Mesenchymal stem cell (in vitro differentiated cells and primary cell): ENCODE measurements around the gene DCTN2.

Source experiments
- DNase-seq: peaks from one replicate; pipeline ENCODE4 v3.0.0-alpha.2; 2013
- H2AFZ ChIP-seq: one replicate; pipeline ENCODE4 v1.6.1; 2013; ENCODE audit warnings: low read depth, mild to moderate bottlenecking, control low read depth, inconsistent platforms, low read length, moderate library complexity
- H2AK5ac ChIP-seq: 2 replicates; pipeline ENCODE4 v1.6.1; 2013; ENCODE audit warnings: low read length, moderate library complexity, mild to moderate bottlenecking, inconsistent platforms; ENCODE audit not compliant: severe bottlenecking
- H2BK120ac ChIP-seq: one replicate; pipeline ENCODE4 v1.6.1; 2013; ENCODE audit warnings: low read depth, mild to moderate bottlenecking, inconsistent platforms, low read length, moderate library complexity
- H2BK12ac ChIP-seq, 2 experiments: one replicate each; pipeline ENCODE4 v1.6.1; 2013; ENCODE audit warnings: inconsistent platforms in 2 of 2, low read length in 2 of 2, mild to moderate bottlenecking in 2 of 2, moderate library complexity in 2 of 2, control low read depth in 1 of 2
- H2BK15ac ChIP-seq: one replicate; pipeline ENCODE4 v1.6.1; 2013; ENCODE audit warnings: mild to moderate bottlenecking, low read depth, inconsistent platforms; ENCODE audit not compliant: poor library complexity, severe bottlenecking
- H2BK5ac ChIP-seq: 2 replicates; pipeline ENCODE4 v1.6.1; 2013; ENCODE audit warnings: low read depth, mild to moderate bottlenecking, low read length, control low read depth, inconsistent platforms; ENCODE audit not compliant: poor library complexity, severe bottlenecking
- H3K14ac ChIP-seq, 2 experiments: one replicate each; pipeline ENCODE4 v1.6.1; 2013; ENCODE audit warnings: inconsistent platforms in 2 of 2, low read length in 2 of 2, control low read depth in 1 of 2, mild to moderate bottlenecking in 1 of 2, moderate library complexity in 1 of 2
- H3K18ac ChIP-seq, 2 experiments: one replicate each; pipeline ENCODE4 v1.6.1; 2013; ENCODE audit warnings: inconsistent platforms in 2 of 2, low read length in 2 of 2, control low read depth in 1 of 2, low read depth in 1 of 2, mild to moderate bottlenecking in 1 of 2
- H3K23ac ChIP-seq, 2 experiments: one replicate each; pipeline ENCODE4 v1.6.1; 2013; ENCODE audit warnings: inconsistent platforms in 2 of 2, low read length in 2 of 2, mild to moderate bottlenecking in 2 of 2, moderate library complexity in 2 of 2, control low read depth in 1 of 2
- H3K27ac ChIP-seq: 2 replicates; pipeline ENCODE4 v1.5.1; 2013; ENCODE audit warnings: mild to moderate bottlenecking, moderate library complexity, low read length, control low read depth, inconsistent platforms; ENCODE audit not compliant: poor library complexity, severe bottlenecking
- H3K27me3 ChIP-seq, 2 experiments: 2 replicates each; pipeline versions ENCODE4 v1.6.1 to v1.7.0; 2013; ENCODE audit warnings: low read length in 2 of 2, mild to moderate bottlenecking in 2 of 2, moderate library complexity in 2 of 2, control low read depth in 1 of 2, inconsistent platforms in 1 of 2; ENCODE audit not compliant: control insufficient read depth in 1 of 2, insufficient read depth in 1 of 2
- H3K36me3 ChIP-seq, 2 experiments: 2 replicates each; pipeline versions ENCODE4 v1.6.1 to v1.7.0; 2013; ENCODE audit warnings: low read length in 2 of 2, control low read depth in 1 of 2, inconsistent platforms in 1 of 2, low read depth in 1 of 2, mild to moderate bottlenecking in 1 of 2; ENCODE audit not compliant: insufficient read depth in 2 of 2, control insufficient read depth in 1 of 2
- H3K4ac ChIP-seq, 2 experiments: one replicate each; pipeline ENCODE4 v1.6.1; 2013; ENCODE audit warnings: inconsistent platforms in 2 of 2, low read length in 2 of 2, mild to moderate bottlenecking in 2 of 2, moderate library complexity in 2 of 2, control low read depth in 1 of 2, low read depth in 1 of 2
- H3K4me1 ChIP-seq: 2 replicates; pipeline ENCODE4 v1.6.1; 2013; ENCODE audit warnings: low read depth, low read length, control low read depth; ENCODE audit not compliant: control insufficient read depth, insufficient read depth
- H3K4me2 ChIP-seq: 2 replicates; pipeline ENCODE4 v1.6.1; 2013; ENCODE audit warnings: low read length, mild to moderate bottlenecking, inconsistent platforms; ENCODE audit not compliant: poor library complexity, severe bottlenecking
- H3K4me3 ChIP-seq, 2 experiments: 2 replicates each; pipeline versions ENCODE4 v1.5.1 to v1.7.0; 2013; ENCODE audit warnings: low read length in 2 of 2, mild to moderate bottlenecking in 2 of 2, control low read depth in 1 of 2, low read depth in 1 of 2; ENCODE audit not compliant: insufficient read depth in 1 of 2
- H3K79me1 ChIP-seq: replicated peaks from 2 replicates; pipeline ENCODE4 v1.6.1; 2013; ENCODE audit warnings: mild to moderate bottlenecking, control low read depth, low read length, inconsistent platforms; ENCODE audit not compliant: poor library complexity, severe bottlenecking
- H3K9ac ChIP-seq: 2 replicates; pipeline ENCODE4 v1.7.0; 2013; ENCODE audit warnings: mild to moderate bottlenecking, low read length, moderate library complexity
- H3K9me3 ChIP-seq: 2 replicates; pipeline ENCODE4 v1.7.0; 2013; ENCODE audit warnings: mild to moderate bottlenecking, low read length; ENCODE audit not compliant: control insufficient read depth
- H4K8ac ChIP-seq: one replicate; pipeline ENCODE4 v1.6.1; 2013; ENCODE audit warnings: inconsistent platforms, mild to moderate bottlenecking, low read length, moderate library complexity
- H4K91ac ChIP-seq: one replicate; pipeline ENCODE4 v1.6.1; 2013; ENCODE audit warnings: mild to moderate bottlenecking, low read length, inconsistent platforms
- WGBS: methylation state at CpG from one replicate; pipeline ENCODE4 v1.1.7; 2013; ENCODE audit warnings: mixed read lengths; 5-methylcytosine and 5-hydroxymethylcytosine counted together

Gene DCTN2

DNA sequence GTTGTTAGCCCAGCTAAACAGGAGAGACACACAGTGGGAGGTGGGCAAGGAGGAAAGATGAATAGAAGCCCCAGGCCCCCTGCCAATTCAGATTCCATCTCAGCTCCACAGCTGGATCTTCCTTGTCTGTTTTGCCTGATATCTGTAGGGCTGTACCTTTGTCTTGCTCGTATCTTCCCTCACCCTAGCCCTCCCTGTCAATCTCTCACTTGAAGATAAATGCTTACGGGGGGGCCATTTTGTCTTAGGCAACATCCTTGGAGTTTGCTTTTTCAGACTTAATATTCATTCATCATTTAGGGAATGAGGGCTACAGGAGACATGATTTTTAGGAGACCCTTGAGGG lies 5.3 kb upstream of the DCTN2 start:
- no peak overlapping the region for H4K8ac ChIP-seq
- peaks cover 28 to 44% of the 10 kb centered on the region in 2 experiments for H3K27me3 ChIP-seq
- H2BK5ac ChIP-seq = no peak overlapping the region
- no peak overlapping the region for H2AK5ac ChIP-seq
- no peak overlapping the region for H2AFZ ChIP-seq
- no peak overlapping the region for H3K4ac ChIP-seq
- no peak overlapping the region for H3K27ac ChIP-seq
- H3K23ac ChIP-seq = no peak overlapping the region
- no peak overlapping the region for H3K9ac ChIP-seq
- no peak overlapping the region for H3K14ac ChIP-seq
- H3K36me3 ChIP-seq = no peaks in the 10 kb centered on the region
- no peak overlapping the region for H3K4me2 ChIP-seq
- no peak for DNase-seq
- H3K4me1 ChIP-seq = peaks cover 20% of the 10 kb centered on the region
- no peak overlapping the region for H2BK15ac ChIP-seq
- H2BK12ac ChIP-seq = no peak overlapping the region
- H3K18ac ChIP-seq = no peak overlapping the region
- no peaks in the 10 kb centered on the region for H3K79me1 ChIP-seq
- H3K4me3 ChIP-seq = no peak overlapping the region
- H4K91ac ChIP-seq = no peak overlapping the region
- no peaks in the 10 kb centered on the region for H3K9me3 ChIP-seq
- 60% methylated on average over 1 of the region's 2 CpGs for WGBS
- no peak overlapping the region for H2BK120ac ChIP-seq

DNA sequence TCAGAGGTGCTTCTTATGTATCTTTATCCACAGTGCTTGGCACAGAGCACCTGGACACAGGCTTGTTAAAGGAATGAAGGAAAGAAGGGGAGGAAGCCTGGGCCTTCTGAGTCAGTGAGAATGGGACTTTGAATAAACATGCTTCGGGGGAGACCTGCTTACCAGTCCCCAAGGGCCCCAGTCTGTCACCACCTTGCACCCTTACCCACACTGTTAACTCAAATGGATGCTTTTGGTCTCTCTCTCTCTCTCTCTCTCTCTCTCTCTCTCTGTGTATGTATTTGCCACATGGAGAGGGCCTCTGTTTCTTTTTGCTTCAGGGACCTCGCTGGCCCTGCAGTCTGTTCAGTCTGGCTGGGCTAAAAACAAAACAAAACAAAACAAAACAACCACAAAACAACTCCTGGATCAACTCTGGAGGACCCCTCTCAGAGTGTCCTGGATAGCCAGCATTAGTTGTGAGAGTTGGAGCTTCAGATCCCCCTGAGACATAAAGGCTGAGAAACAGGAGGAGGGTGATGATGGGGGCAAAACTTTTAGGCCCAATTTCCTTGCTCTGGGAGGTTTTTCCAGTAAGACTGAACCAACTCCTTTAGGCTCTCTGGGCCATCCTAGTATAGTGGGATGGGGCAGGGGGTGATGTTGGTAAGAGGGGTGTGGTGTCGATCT lies 4.8 kb upstream of the DCTN2 start:
- no peak overlapping the region for H2BK5ac ChIP-seq
- H3K9me3 ChIP-seq = no peaks in the 10 kb centered on the region
- no peaks in the 10 kb centered on the region for H3K79me1 ChIP-seq
- peaks cover 20% of the 10 kb centered on the region for H3K4me1 ChIP-seq
- no peak overlapping the region for H3K4ac ChIP-seq
- H2AK5ac ChIP-seq = no peak overlapping the region
- H3K27ac ChIP-seq = no peak overlapping the region
- no peak overlapping the region for H2BK12ac ChIP-seq
- H3K23ac ChIP-seq = no peak overlapping the region
- no peak overlapping the region for H2AFZ ChIP-seq
- 70% methylated on average over 2 of the region's 3 CpGs for WGBS
- no peak overlapping the region for H3K4me3 ChIP-seq
- DNase-seq = no peak
- H3K9ac ChIP-seq = no peak overlapping the region
- H3K18ac ChIP-seq = no peak overlapping the region
- H4K91ac ChIP-seq = no peak overlapping the region
- H4K8ac ChIP-seq = no peak overlapping the region
- no peak overlapping the region for H2BK120ac ChIP-seq
- no peak overlapping the region for H3K4me2 ChIP-seq
- no peaks in the 10 kb centered on the region for H3K36me3 ChIP-seq
- H2BK15ac ChIP-seq = no peak overlapping the region
- no peak overlapping the region for H3K14ac ChIP-seq
- peaks cover 28 to 44% of the 10 kb centered on the region in 2 experiments for H3K27me3 ChIP-seq

DNA sequence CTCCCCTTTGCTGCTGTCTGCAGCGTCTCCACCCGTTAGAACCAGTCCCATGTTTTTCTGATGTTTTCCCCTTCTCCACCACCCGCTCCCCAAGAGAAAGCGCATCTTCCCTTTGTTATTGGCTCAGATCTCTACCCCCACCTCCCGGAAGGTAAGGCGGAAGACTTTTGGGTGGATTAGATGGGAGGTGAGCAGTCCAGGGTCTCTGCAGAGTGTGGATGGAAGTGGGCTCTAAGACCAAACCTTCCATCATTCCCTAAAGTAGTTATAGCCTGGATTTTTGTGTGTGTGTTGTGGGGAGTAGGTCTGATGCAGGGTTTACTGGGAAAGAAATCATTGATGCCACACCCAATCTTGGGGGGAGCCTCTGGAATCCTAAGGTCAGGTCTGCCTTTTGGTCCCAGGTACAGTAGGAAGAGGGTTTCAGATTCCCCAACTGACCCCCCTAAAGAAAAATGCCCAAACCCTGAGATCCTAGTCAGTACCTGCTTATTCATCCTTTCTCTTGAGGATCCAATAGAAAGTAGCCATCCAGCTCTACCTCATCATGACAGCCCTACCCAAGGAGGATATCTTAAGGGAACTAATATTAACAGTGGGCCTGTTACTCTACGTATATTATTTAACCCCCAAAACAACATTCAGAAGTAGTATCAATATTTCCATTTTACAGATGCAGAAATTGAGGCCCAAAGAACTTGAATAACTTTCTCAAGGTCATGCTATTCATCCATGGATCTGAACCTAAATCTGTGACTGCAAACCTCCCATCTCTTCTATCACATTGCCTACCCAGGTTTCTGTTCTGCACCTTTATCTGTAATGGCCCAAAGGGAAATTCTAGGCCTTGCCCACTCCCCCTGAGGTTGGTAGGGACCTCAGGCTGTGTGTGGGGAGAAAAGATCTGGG lies 3.9 kb upstream of the DCTN2 start:
- H2AFZ ChIP-seq = no peak overlapping the region
- no peaks in the 10 kb centered on the region for H3K9me3 ChIP-seq
- no peak overlapping the region for H2AK5ac ChIP-seq
- H3K79me1 ChIP-seq = peaks cover 4% of the 10 kb centered on the region
- no peak overlapping the region for H2BK12ac ChIP-seq
- H3K4me2 ChIP-seq = no peak overlapping the region
- no peak overlapping the region for H3K18ac ChIP-seq
- no peak overlapping the region for H3K4me3 ChIP-seq
- H3K36me3 ChIP-seq = peaks cover 0 to under 1% of the 10 kb centered on the region in 2 experiments
- H4K91ac ChIP-seq = no peak overlapping the region
- H3K27me3 ChIP-seq = peaks cover 28 to 44% of the 10 kb centered on the region in 2 experiments
- H3K14ac ChIP-seq = no peak overlapping the region
- WGBS = 97% methylated on average over 1 of the region's 7 CpGs
- no peak overlapping the region for H3K9ac ChIP-seq
- H2BK120ac ChIP-seq = no peak overlapping the region
- H2BK5ac ChIP-seq = no peak overlapping the region
- no peak overlapping the region for H3K27ac ChIP-seq
- H3K23ac ChIP-seq = no peak overlapping the region
- no peak overlapping the region for H3K4ac ChIP-seq
- H2BK15ac ChIP-seq = no peak overlapping the region
- H4K8ac ChIP-seq = no peak overlapping the region
- no peak for DNase-seq
- peaks cover 24% of the 10 kb centered on the region for H3K4me1 ChIP-seq

DNA sequence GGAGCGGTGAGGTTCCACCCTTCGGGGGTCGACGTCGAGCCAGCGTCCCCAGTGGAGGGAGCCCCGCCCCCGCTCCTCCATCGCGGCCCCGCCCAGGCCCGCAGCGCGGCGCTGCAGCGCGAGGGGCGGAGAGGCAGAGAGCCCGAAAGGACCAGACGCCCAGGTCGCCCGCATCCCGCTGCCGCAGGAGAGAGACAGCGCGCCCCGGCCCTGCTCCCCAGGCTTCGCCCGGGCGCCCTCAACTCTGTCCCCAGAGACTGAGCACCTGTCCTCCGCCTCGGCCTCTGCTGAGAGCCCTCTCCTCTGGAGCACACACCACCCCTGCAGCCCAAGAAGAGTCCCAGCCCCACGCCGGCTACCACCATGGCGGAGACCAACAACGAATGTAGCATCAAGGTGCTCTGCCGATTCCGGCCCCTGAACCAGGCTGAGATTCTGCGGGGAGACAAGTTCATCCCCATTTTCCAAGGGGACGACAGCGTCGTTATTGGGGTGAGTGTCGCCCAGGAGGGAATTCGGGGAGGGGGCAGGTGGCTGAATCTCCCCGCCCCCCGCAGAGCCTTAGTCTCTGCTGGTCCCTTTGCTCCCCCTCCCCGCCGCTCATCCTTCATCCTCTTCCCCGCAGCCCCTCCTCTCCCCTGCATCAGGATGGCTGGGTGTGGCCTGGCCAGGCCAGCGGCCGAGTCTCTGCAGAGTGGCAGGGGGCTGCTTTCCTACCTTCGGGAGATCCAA lies 3.1 kb upstream of the DCTN2 start, which contains the start of gene KIF5A:
TSS of gene KIF5A (plus strand) at position 136 of the 732 bp plus-strand sequence. CDS start at position 364, 228 bp downstream.
- peaks cover 28 to 44% of the 10 kb centered on the region in 2 experiments for H3K27me3 ChIP-seq
- no peak within 1 kb of the TSS for H3K18ac ChIP-seq
- WGBS = 2% methylated on average over 48 of the region's 52 CpGs
- peak within 1 kb of the TSS in 1 of 2 experiments; percentile 63 for H3K23ac ChIP-seq
- no peak within 1 kb of the TSS for H4K91ac ChIP-seq
- DNase-seq = no peak
- no peak within 1 kb of the TSS for H4K8ac ChIP-seq
- H3K36me3 ChIP-seq = peaks cover 0 to 9% of the 10 kb centered on the region in 2 experiments
- H3K9me3 ChIP-seq = no peaks in the 10 kb centered on the region
- H2AK5ac ChIP-seq = no peak within 1 kb of the TSS
- no peak within 1 kb of the TSS for H2BK15ac ChIP-seq
- peaks cover 6% of the 10 kb centered on the region for H3K79me1 ChIP-seq
- H3K4me1 ChIP-seq = peaks cover 27% of the 10 kb centered on the region
- H2AFZ ChIP-seq = peak within 1 kb of the TSS; percentile 57
- no peak within 1 kb of the TSS for H3K14ac ChIP-seq
- no peak within 1 kb of the TSS for H3K4ac ChIP-seq
- H2BK12ac ChIP-seq = no peak within 1 kb of the TSS
- H2BK5ac ChIP-seq = no peak within 1 kb of the TSS
- peak within 1 kb of the TSS; percentile 65 to 72 for H3K4me3 ChIP-seq
- H3K27ac ChIP-seq = no peak within 1 kb of the TSS
- H3K4me2 ChIP-seq = peak within 1 kb of the TSS; percentile 67
- no peak within 1 kb of the TSS for H3K9ac ChIP-seq
- H2BK120ac ChIP-seq = no peak within 1 kb of the TSS
